OCI-LY3 (cell line): ENCODE data around the gene FAM53A.
"Not testable (repeated sequence)": the region's sequence is repeated elsewhere in the genome, so short reads cannot be mapped to it uniquely, and the experiment has no call there.

Experiments
- EZH2phosphoT487 ChIP-seq: fragments of 200-600 bp; shearing (Covaris generic); IDR thresholded peaks from 2 replicates; pipeline ENCODE4 v1.6.1; 2018; ENCODE audit warnings: antibody characterized with exemption, mixed run types, low read depth
- TF ChIP-seq, protein P1 (sequence below): fragments of 200-600, 300-600 bp; sonication (generic); IDR thresholded peaks from 2 replicates; pipeline ENCODE4 v1.5.1; 2014; ENCODE audit warnings: antibody characterized with exemption, low read length, low read depth

DNA sequence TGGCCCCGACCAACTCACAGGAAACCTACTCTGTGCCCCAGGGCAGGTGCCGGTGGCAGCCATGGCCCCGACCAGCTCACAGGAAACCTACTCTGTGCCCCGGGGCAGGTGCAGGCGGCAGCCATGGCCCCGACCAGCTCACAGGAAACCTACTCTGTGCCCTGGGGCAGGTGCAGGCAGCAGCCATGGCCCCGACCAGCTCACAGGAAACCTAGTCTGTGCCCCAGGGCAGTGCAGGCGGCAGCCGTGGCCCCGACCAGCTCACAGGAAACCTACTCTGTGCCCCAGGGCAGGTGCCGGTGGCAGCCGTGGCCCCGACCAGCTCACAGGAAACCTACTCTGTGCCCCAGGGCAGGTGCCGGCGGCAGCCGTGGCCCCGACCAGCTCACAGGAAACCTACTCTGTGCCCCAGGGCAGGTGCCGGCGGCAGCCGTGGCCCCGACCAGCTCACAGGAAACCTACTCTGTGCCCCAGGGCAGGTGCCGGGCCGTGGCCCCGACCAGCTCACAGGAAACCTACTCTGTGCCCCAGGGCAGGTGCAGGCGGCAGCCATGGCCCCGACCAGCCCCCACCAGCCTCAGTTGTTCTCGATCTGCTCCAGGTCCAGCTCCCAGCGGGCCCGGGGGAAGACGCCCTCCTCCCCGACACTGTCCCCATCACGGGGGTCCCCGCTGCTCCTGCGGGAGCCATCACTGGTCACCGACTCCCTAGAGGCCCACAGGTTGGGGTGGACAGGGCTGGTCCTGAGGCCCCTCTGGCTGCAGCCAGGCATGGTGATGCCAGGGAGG, 43.2 kb downstream of the FAM53A start:
- TF ChIP-seq, protein P1, sequence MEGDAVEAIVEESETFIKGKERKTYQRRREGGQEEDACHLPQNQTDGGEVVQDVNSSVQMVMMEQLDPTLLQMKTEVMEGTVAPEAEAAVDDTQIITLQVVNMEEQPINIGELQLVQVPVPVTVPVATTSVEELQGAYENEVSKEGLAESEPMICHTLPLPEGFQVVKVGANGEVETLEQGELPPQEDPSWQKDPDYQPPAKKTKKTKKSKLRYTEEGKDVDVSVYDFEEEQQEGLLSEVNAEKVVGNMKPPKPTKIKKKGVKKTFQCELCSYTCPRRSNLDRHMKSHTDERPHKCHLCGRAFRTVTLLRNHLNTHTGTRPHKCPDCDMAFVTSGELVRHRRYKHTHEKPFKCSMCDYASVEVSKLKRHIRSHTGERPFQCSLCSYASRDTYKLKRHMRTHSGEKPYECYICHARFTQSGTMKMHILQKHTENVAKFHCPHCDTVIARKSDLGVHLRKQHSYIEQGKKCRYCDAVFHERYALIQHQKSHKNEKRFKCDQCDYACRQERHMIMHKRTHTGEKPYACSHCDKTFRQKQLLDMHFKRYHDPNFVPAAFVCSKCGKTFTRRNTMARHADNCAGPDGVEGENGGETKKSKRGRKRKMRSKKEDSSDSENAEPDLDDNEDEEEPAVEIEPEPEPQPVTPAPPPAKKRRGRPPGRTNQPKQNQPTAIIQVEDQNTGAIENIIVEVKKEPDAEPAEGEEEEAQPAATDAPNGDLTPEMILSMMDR, result not testable (repeated sequence)
- not testable (repeated sequence) for TF ChIP-seq EZH2phosphoT487
